GM21381 (cell line): Measurements from ENCODE around the gene FDX2.
"Not testable (repeated sequence)": the region's sequence is repeated elsewhere in the genome, so short reads cannot be mapped to it uniquely, and the experiment has no call there.

ENCODE experiments used
- ATAC-seq: cut with Tn5 transposase; IDR thresholded peaks from one replicate; pipeline ENCODE4 v1.9.1; 2021; ENCODE audit warnings: mild to moderate bottlenecking, moderate library complexity; ENCODE audit not compliant: unreplicated experiment

The FDX2 gene

GRCh38 chr19:10285393-10285792 lies 30.4 kb downstream of the FDX2 start:
- no peak for ATAC-seq

- ATAC-seq = no peak
These were observed 30.9 kb downstream of the FDX2 start for GRCh38 chr19:10284960-10285278.

GRCh38 chr19:10284065-10284959 lies 31.5 kb downstream of the FDX2 start:
- no peak for ATAC-seq

- no peak for ATAC-seq
These were observed 32.3 kb downstream of the FDX2 start for GRCh38 chr19:10283301-10284064.

GRCh38 chr19:10282043-10282442 lies 33.8 kb downstream of the FDX2 start:
- not testable (repeated sequence) for ATAC-seq

- no peak for ATAC-seq
These were observed 35.9 kb downstream of the FDX2 start for GRCh38 chr19:10279737-10280442.

- no peak for ATAC-seq
These were observed 36.9 kb downstream of the FDX2 start for GRCh38 chr19:10278935-10279334.

- no peak for ATAC-seq
These were observed 37.8 kb downstream of the FDX2 start for GRCh38 chr19:10277795-10278589.

GRCh38 chr19:10274589-10274988 lies 41.2 kb downstream of the FDX2 start:
- ATAC-seq = no peak

GRCh38 chr19:10271543-10272086 lies 44.2 kb downstream of the FDX2 start:
- ATAC-seq = peak; percentile 21

- ATAC-seq = peak; percentile 44
These were observed 45.0 kb downstream of the FDX2 start, which contains the start of gene ICAM1 for GRCh38 chr19:10270616-10271394. Gene ICAM1 (plus strand): TSS chr19:10271120. CDS start chr19:10271160, 40 bp downstream.

- peak; percentile 43 for ATAC-seq
These were observed 45.6 kb downstream of the FDX2 start for GRCh38 chr19:10270180-10270615.

- ATAC-seq = peak; percentile 41
These were observed 46.3 kb downstream of the FDX2 start for GRCh38 chr19:10269333-10270179.

GRCh38 chr19:10268071-10268470 lies 47.7 kb downstream of the FDX2 start:
- no peak for ATAC-seq

GRCh38 chr19:10266706-10267105 lies 49.1 kb downstream of the FDX2 start:
- ATAC-seq = no peak

GRCh38 chr19:10262771-10263170 lies 53.0 kb downstream of the FDX2 start:
- no peak for ATAC-seq

- ATAC-seq = no peak
These were observed 55.7 kb downstream of the FDX2 start for GRCh38 chr19:10260141-10260584.
